Neural cell (in vitro differentiated cells): ENCODE measurements around the gene INSYN2B. TPM values are rescaled to one million over a fixed set of nuclear protein-coding genes. Genes with fewer than 3 reads are reported as not detected.

Source experiments
- H2AFZ ChIP-seq: fragments of 200-600, 300-800 bp; sonication (generic), shearing (Covaris generic); 2 replicates; pipeline ENCODE4 v1.6.0; 2014; ENCODE audit warnings: low read depth, mild to moderate bottlenecking, antibody characterized with exemption, low read length, moderate library complexity
- H3F3A ChIP-seq: fragments of 200-600 bp; shearing (Covaris generic); 2 replicates; pipeline ENCODE4 v1.6.1; 2016; ENCODE audit warnings: mild to moderate bottlenecking, moderate library complexity, mixed read lengths, antibody characterized with exemption, low read length; ENCODE audit not compliant: insufficient read depth, poor library complexity, severe bottlenecking
- H3K27ac ChIP-seq: fragments of 200-600, 300-800 bp; sonication (generic), shearing (Covaris generic); 2 replicates; pipeline ENCODE4 v1.5.1; 2014; ENCODE audit warnings: mild to moderate bottlenecking, low read length, moderate library complexity
- H3K27me3 ChIP-seq: fragments of 300-800, 200-600 bp; sonication (generic), shearing (Covaris generic); 2 replicates; pipeline ENCODE4 v1.6.0; 2014; ENCODE audit warnings: mild to moderate bottlenecking, low read depth, low read length, moderate library complexity; ENCODE audit not compliant: insufficient read depth
- H3K36me3 ChIP-seq: fragments of 300-800, 200-600 bp; sonication (generic), shearing (Covaris generic); 2 replicates; pipeline ENCODE4 v1.5.1; 2014; ENCODE audit warnings: mild to moderate bottlenecking, antibody characterized with exemption, low read length, moderate library complexity; ENCODE audit not compliant: insufficient read depth
- H3K4me2 ChIP-seq: fragments of 300-800, 200-600 bp; sonication (generic), shearing (Covaris generic); 2 replicates; pipeline ENCODE4 v1.6.0; 2014; ENCODE audit warnings: mild to moderate bottlenecking, low read length
- H3K4me3 ChIP-seq: fragments of 300-800, 200-600 bp; sonication (generic), shearing (Covaris generic); 2 replicates; pipeline ENCODE4 v1.5.1; 2014; ENCODE audit warnings: mild to moderate bottlenecking, low read length, moderate library complexity
- H3K79me2 ChIP-seq: fragments of 200-600 bp; shearing (Covaris generic); replicated peaks from 2 replicates; pipeline ENCODE4 v1.6.0; 2014; ENCODE audit warnings: mild to moderate bottlenecking, low read length, moderate library complexity; ENCODE audit not compliant: insufficient read depth
- H3K9ac ChIP-seq: fragments of 300-800, 200-600 bp; sonication (generic), shearing (Covaris generic); 2 replicates; pipeline ENCODE4 v1.6.1; 2016; ENCODE audit warnings: mild to moderate bottlenecking, low read length, mixed read lengths
- H3K9me2 ChIP-seq: fragments of 200-600 bp; shearing (Covaris generic); 2 replicates; pipeline ENCODE4 v1.6.1; 2016; ENCODE audit warnings: mild to moderate bottlenecking, low read length, mixed read lengths; ENCODE audit not compliant: insufficient read depth
- H3K9me3 ChIP-seq: fragments of 200-600, 300-800 bp; sonication (generic), shearing (Covaris generic); 2 replicates; pipeline ENCODE4 v1.6.1; 2016; ENCODE audit warnings: mild to moderate bottlenecking, mixed run types, low read length, moderate library complexity, mixed read lengths
- H4K20me1 ChIP-seq: fragments of 200-600 bp; shearing (Covaris generic); 2 replicates; pipeline ENCODE4 v1.6.1; 2016; ENCODE audit warnings: mild to moderate bottlenecking, mixed run types; ENCODE audit not compliant: insufficient read depth
- EP300 ChIP-seq: fragments of 450-650 bp; conservative IDR thresholded peaks from 2 replicates; pipeline ENCODE4 v1.6.1; 2014; ENCODE audit warnings: antibody characterized with exemption, mild to moderate bottlenecking, moderate library complexity; ENCODE audit not compliant: poor library complexity, severe bottlenecking
- EZH2 ChIP-seq: fragments of 200-600, 300-800 bp; shearing (Covaris generic), sonication (generic); IDR thresholded peaks from 2 replicates; pipeline ENCODE4 v1.6.1; 2014; ENCODE audit warnings: antibody characterized with exemption, low read length, borderline replicate concordance, mild to moderate bottlenecking; ENCODE audit not compliant: insufficient read depth, poor library complexity, severe bottlenecking
- MXI1 ChIP-seq: fragments of 450-650 bp; conservative IDR thresholded peaks from 2 replicates; pipeline ENCODE4 v1.6.1; 2014; ENCODE audit warnings: antibody characterized with exemption, mild to moderate bottlenecking; ENCODE audit not compliant: poor library complexity, severe bottlenecking
- POLR2AphosphoS5 ChIP-seq: IDR thresholded peaks from 2 replicates; pipeline ENCODE4 v1.6.1; 2012
- RAD21 ChIP-seq: fragments of 450-650 bp; conservative IDR thresholded peaks from 2 replicates; pipeline ENCODE4 v1.6.1; 2014; ENCODE audit warnings: antibody characterized with exemption, mild to moderate bottlenecking, moderate library complexity
- REST ChIP-seq: IDR thresholded peaks from 2 replicates; pipeline ENCODE4 v1.6.1; 2012; ENCODE audit warnings: borderline replicate concordance
- SMC3 ChIP-seq: fragments of 450-650 bp; conservative IDR thresholded peaks from 2 replicates; pipeline ENCODE4 v1.6.1; 2014; ENCODE audit warnings: antibody characterized with exemption, mild to moderate bottlenecking, moderate library complexity; ENCODE audit not compliant: poor library complexity
- TAF1 ChIP-seq: IDR thresholded peaks from 2 replicates; pipeline ENCODE4 v1.6.1; 2012; ENCODE audit warnings: low read depth
- polyA plus RNA-seq: library from polyadenylated mRNA; depleted of rRNA; stranded (reverse); fragments of >200 nt; gene quantifications from 2 replicates; pipeline ENCODE4 v1.2.3, GENCODE V29; 2014
- TF ChIP-seq, protein P1 (sequence below): fragments of 450-650 bp; IDR thresholded peaks from 2 replicates; pipeline ENCODE4 v1.5.1; 2014; ENCODE audit warnings: antibody characterized with exemption, mild to moderate bottlenecking, moderate library complexity; ENCODE audit not compliant: poor library complexity, severe bottlenecking

The INSYN2B gene
- polyA plus RNA-seq, 1 donor from 2014 or later, result 0.37 TPM

DNA sequence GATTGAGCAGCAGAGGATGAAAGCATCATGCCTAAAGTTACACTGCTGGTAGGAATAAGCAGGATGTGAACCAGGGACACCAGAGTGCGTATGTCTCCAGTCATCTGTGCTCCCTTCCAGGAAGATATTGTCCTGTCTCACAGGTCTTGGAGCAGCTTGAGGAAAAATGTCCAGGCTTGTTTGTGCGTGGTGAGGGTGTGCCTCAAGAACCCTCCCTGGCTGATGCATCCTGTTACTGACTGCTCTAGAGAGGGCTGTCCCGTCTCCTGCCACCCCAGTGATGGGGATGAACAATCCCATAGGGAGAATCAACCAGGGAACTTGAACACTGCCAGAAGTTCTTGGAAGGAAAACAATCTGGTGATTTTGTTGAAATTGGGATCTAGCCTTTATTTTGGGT is 132.0 kb downstream of the INSYN2B start:
- no peak overlapping the region for H3K4me3 ChIP-seq
- no peaks in the 10 kb centered on the region for H3K9me2 ChIP-seq
- H2AFZ ChIP-seq, result no peak overlapping the region
- H4K20me1 ChIP-seq, result no peaks in the 10 kb centered on the region
- no peaks in the 10 kb centered on the region for H3K27me3 ChIP-seq
- no peak overlapping the region for H3K9ac ChIP-seq
- TF ChIP-seq REST, result no peak
- no peak for TF ChIP-seq TAF1
- no peak for TF ChIP-seq MXI1
- no peak for TF ChIP-seq EP300
- no peak for TF ChIP-seq POLR2AphosphoS5
- TF ChIP-seq, protein P1, sequence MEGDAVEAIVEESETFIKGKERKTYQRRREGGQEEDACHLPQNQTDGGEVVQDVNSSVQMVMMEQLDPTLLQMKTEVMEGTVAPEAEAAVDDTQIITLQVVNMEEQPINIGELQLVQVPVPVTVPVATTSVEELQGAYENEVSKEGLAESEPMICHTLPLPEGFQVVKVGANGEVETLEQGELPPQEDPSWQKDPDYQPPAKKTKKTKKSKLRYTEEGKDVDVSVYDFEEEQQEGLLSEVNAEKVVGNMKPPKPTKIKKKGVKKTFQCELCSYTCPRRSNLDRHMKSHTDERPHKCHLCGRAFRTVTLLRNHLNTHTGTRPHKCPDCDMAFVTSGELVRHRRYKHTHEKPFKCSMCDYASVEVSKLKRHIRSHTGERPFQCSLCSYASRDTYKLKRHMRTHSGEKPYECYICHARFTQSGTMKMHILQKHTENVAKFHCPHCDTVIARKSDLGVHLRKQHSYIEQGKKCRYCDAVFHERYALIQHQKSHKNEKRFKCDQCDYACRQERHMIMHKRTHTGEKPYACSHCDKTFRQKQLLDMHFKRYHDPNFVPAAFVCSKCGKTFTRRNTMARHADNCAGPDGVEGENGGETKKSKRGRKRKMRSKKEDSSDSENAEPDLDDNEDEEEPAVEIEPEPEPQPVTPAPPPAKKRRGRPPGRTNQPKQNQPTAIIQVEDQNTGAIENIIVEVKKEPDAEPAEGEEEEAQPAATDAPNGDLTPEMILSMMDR, result no peak
- TF ChIP-seq RAD21, result no peak
- TF ChIP-seq EZH2, result no peak
- H3K36me3 ChIP-seq, result no peaks in the 10 kb centered on the region
- no peaks in the 10 kb centered on the region for H3K79me2 ChIP-seq
- H3K4me2 ChIP-seq, result no peak overlapping the region
- no peaks in the 10 kb centered on the region for H3K9me3 ChIP-seq
- no peaks in the 10 kb centered on the region for H3F3A ChIP-seq
- H3K27ac ChIP-seq, result no peak overlapping the region

GRCh38 chr5:169847519-169847918 is 132.8 kb downstream of the INSYN2B start:
- no peak overlapping the region for H2AFZ ChIP-seq
- no peaks in the 10 kb centered on the region for H4K20me1 ChIP-seq
- H3K27me3 ChIP-seq, result no peaks in the 10 kb centered on the region
- H3K9me3 ChIP-seq, result no peaks in the 10 kb centered on the region
- no peak overlapping the region for H3K4me2 ChIP-seq
- H3K36me3 ChIP-seq, result no peaks in the 10 kb centered on the region
- no peak overlapping the region for H3K9ac ChIP-seq
- H3K4me3 ChIP-seq, result no peak overlapping the region
- no peaks in the 10 kb centered on the region for H3K9me2 ChIP-seq
- no peaks in the 10 kb centered on the region for H3F3A ChIP-seq
- no peaks in the 10 kb centered on the region for H3K79me2 ChIP-seq
- H3K27ac ChIP-seq, result no peak overlapping the region
- TF ChIP-seq REST, result no peak
- no peak for TF ChIP-seq MXI1
- TF ChIP-seq SMC3, result no peak
- TF ChIP-seq, protein P1, result no peak
- no peak for TF ChIP-seq TAF1
- no peak for TF ChIP-seq POLR2AphosphoS5
- TF ChIP-seq EP300, result no peak
- no peak for TF ChIP-seq RAD21
- TF ChIP-seq EZH2, result no peak
